Erythroblast (primary cell): ENCODE measurements around the gene DDIT4.

Experiments
- GATA1 ChIP-seq: IDR thresholded peaks from 2 replicates; pipeline ENCODE4 v1.6.1; 2011; ENCODE audit warnings: low read depth, mild to moderate bottlenecking, control low read depth, low read length, moderate library complexity
- POLR2A ChIP-seq: IDR thresholded peaks from 2 replicates; pipeline ENCODE4 v1.6.1; 2011; ENCODE audit warnings: mild to moderate bottlenecking, low read length

DNA sequence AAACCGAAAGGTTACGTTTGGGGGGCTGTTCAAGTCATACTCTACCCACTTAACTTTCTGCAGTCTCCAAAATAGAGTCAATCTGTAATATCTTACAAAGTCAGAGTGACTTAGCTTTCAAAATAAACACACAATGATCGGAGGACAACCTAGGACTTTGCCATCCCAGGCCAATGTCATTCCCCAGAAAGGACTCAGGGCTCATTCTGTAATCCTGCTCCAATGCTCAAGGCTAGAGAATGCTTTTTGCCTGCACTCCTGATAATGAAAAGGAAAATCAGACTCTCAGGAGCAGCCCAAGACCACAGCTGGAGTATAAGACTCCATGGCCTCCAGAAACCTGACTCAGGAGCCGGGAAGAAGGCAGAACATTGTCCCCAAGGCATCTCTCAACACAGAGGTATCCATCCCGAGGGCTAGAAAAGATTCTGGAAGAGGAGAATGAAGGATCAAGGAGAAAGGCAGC lies 29.1 kb upstream of the DDIT4 start:
- no peak for TF ChIP-seq POLR2A
- no peak for TF ChIP-seq GATA1
